Osteocyte (in vitro differentiated cells): Measurements from ENCODE around the gene GRIA4. TPM values are rescaled to one million over a fixed set of nuclear protein-coding genes. Genes with fewer than 3 reads are reported as not detected.
A peak's percentile ranks its signal among the peaks of the same experiment; 100 is the strongest.

Experiments used
- DNase-seq: peaks from one replicate; pipeline ENCODE4 v3.0.0; 2021; ENCODE audit warnings: mixed read lengths; ENCODE audit not compliant: unreplicated experiment; ENCODE audit errors: extremely low spot score
- H3K27ac Mint-ChIP-seq: one replicate; pipeline ENCODE4 v1.8.0; 2021; ENCODE audit warnings: mild to moderate bottlenecking, mixed read lengths; ENCODE audit not compliant: unreplicated experiment
- H3K27me3 Mint-ChIP-seq: one replicate; pipeline ENCODE4 v1.8.0; 2021; ENCODE audit warnings: mixed read lengths; ENCODE audit not compliant: unreplicated experiment
- H3K36me3 Mint-ChIP-seq: one replicate; pipeline ENCODE4 v1.8.0; 2021; ENCODE audit warnings: mixed read lengths; ENCODE audit not compliant: unreplicated experiment
- H3K4me1 Mint-ChIP-seq: one replicate; pipeline ENCODE4 v1.8.0; 2021; ENCODE audit warnings: mixed read lengths; ENCODE audit not compliant: unreplicated experiment
- H3K4me3 Mint-ChIP-seq: one replicate; pipeline ENCODE4 v1.8.0; 2021; ENCODE audit warnings: mild to moderate bottlenecking, moderate library complexity, mixed read lengths; ENCODE audit not compliant: unreplicated experiment
- H3K9me3 Mint-ChIP-seq: one replicate; pipeline ENCODE4 v1.8.0; 2021; ENCODE audit warnings: mixed read lengths; ENCODE audit not compliant: unreplicated experiment
- total RNA-seq: library from RNA; stranded (reverse); gene quantifications from 2 replicates; pipeline ENCODE4 v1.2.1, GENCODE V29; 2021
- TF ChIP-seq, protein P1 (sequence below): fragments of 200-600 bp; sonication (generic); IDR thresholded peaks from 2 replicates; pipeline ENCODE4 v1.5.0; 2021; ENCODE audit warnings: antibody characterized with exemption, mild to moderate bottlenecking, moderate library complexity

GRIA4 gene
- total RNA-seq, 1 donor from 2014 or later: not detected

DNA sequence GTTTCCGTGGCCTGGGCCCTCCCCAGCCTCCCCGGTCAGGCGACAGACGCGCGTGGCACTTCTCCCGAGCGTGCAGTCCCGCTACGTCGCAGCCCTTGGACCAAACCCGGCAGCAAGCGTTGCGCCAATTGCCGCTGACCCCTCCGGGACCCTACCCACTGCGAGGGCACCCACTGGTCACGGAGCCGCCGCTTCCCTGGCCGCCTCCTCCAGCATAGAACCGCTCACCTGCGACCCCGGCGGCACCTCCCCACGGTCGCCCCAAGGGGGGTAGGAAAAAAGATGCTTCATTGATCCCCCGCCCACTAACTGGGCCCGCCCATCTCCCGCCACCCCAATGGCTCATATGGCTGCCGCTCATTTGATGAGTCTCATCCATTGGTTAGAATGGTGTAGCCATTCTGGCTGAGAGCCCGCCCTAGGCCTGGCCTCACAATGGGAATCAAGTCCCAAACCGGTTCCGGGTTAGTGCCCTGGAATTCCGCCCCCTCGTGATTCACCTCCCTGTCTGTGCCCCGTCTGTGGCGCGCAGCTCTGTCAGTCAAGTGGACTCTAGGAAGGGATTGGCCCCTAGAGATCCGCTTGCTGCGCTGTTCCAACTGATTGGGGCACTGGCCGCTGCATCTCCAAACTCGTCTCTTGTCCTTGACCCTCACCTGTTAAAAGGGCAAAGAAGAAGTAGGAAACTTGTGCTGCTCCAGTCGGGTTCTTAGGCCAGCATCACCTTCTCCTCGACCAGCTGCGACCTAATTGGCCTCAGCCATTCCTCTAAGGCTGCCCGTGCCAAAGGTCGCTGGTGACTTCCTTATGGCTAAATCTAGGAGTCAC, 412.3 kb downstream of the GRIA4 start, which contains the start of gene MSANTD4:
Gene MSANTD4 (minus strand): TSS at position 274 of the 828 bp plus-strand sequence. CDS start 11,323 bp downstream, outside the sequence.
- peak within 1 kb of the TSS; percentile 83 for H3K27ac Mint-ChIP-seq
- TF ChIP-seq, protein P1, sequence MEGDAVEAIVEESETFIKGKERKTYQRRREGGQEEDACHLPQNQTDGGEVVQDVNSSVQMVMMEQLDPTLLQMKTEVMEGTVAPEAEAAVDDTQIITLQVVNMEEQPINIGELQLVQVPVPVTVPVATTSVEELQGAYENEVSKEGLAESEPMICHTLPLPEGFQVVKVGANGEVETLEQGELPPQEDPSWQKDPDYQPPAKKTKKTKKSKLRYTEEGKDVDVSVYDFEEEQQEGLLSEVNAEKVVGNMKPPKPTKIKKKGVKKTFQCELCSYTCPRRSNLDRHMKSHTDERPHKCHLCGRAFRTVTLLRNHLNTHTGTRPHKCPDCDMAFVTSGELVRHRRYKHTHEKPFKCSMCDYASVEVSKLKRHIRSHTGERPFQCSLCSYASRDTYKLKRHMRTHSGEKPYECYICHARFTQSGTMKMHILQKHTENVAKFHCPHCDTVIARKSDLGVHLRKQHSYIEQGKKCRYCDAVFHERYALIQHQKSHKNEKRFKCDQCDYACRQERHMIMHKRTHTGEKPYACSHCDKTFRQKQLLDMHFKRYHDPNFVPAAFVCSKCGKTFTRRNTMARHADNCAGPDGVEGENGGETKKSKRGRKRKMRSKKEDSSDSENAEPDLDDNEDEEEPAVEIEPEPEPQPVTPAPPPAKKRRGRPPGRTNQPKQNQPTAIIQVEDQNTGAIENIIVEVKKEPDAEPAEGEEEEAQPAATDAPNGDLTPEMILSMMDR: no peak
- H3K4me3 Mint-ChIP-seq: peak within 1 kb of the TSS; percentile 92
- DNase-seq: peak; percentile 99
- H3K27me3 Mint-ChIP-seq: peaks cover 9% of the 10 kb centered on the region
- H3K36me3 Mint-ChIP-seq: no peaks in the 10 kb centered on the region
- H3K9me3 Mint-ChIP-seq: no peaks in the 10 kb centered on the region
- H3K4me1 Mint-ChIP-seq: peaks cover 35% of the 10 kb centered on the region

DNA sequence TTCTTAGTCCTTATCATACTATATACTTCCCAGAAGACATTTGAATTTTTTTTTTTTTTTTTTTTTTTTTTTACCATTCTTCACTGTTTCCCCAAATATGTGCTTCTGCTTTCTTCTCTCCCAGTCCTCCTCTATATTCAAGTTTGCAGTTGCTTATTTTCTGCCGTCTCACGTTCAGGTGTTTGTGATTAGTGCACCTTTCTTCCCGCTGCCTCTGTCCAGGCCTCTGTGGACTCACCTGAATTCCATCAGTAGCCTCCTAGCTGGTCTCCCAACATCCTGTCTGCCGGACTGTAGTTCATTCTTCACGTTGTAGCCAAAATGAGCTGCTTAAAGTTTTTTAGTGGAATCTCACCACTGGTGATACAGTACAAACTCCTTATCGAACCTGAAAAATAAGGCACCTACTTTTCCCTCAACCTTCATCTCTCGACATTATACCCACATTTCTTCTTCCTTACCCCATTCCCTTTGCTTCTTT, 413.0 kb downstream of the GRIA4 start:
- H3K9me3 Mint-ChIP-seq: no peaks in the 10 kb centered on the region
- TF ChIP-seq, protein P1: no peak
- no peak for DNase-seq
- peaks cover 35% of the 10 kb centered on the region for H3K4me1 Mint-ChIP-seq
- H3K4me3 Mint-ChIP-seq: peak overlapping the region; percentile 92
- H3K27me3 Mint-ChIP-seq: peaks cover 9% of the 10 kb centered on the region
- peak overlapping the region; percentile 81 for H3K27ac Mint-ChIP-seq
- H3K36me3 Mint-ChIP-seq: no peaks in the 10 kb centered on the region

GRCh38 chr11:106030609-106031008, 420.7 kb downstream of the GRIA4 start:
- Mint-ChIP-seq H3K27ac (no peak overlapping the region), H3K36me3 (no peaks in the 10 kb centered on the region), H3K4me1 (no peaks in the 10 kb centered on the region), H3K9me3 (no peaks in the 10 kb centered on the region), H3K27me3 (peaks cover 35% of the 10 kb centered on the region), H3K4me3 (no peak overlapping the region)
- no peak for DNase-seq
- TF ChIP-seq, protein P1: no peak

DNA sequence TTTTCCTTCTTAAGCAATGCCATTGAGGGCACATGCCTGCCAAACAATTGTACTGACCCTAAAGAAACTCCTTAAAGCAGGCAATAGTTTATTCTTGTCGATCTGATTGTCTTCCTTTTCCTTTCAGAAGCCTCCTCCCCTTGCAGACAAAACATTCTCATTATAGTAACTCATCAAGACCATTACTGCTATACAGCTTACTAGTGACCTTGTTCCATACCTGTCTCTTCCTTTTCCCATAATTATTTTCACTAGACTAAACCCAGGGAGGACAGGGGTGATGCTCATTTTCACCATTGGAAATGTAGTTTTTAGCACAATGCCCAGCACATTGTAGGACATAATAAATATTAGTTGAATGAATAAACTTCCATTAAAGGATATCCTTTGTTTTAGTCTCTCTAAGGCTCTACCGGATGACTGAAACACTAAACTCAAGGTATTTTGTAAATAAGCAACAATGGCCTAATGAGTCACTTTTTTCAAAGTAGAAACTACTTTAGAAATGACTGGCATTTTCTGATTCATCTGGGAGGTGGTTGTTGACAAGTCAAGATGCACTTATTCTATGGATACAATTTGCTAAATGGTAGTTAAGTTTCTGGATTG, 421.4 kb downstream of the GRIA4 start:
- Mint-ChIP-seq H3K4me1 (no peaks in the 10 kb centered on the region), H3K27me3 (peaks cover 32% of the 10 kb centered on the region), H3K4me3 (no peak overlapping the region), H3K27ac (no peak overlapping the region), H3K36me3 (no peaks in the 10 kb centered on the region), H3K9me3 (no peaks in the 10 kb centered on the region)
- TF ChIP-seq, protein P1: no peak
- no peak for DNase-seq
